Measurements from ENCODE around the gene FAM24B. TPM values are rescaled to one million over a fixed set of nuclear protein-coding genes. Genes with fewer than 3 reads are reported as not detected.

FAM24B gene
- total and polyA plus RNA-seq, 2 experiments from 2014 or later, result 3.8 to 7.0 TPM

GRCh38 chr10:122822973-122823690, 56.2 kb downstream of the FAM24B start:
- Histone ChIP-seq H3K4me1 (ENCODE audit: insufficient read depth) (no peaks in the 10 kb centered on the region), H3K27ac (no peak overlapping the region), H3K79me2 (ENCODE audit: insufficient read depth) (no peaks in the 10 kb centered on the region), H2AFZ (no peak overlapping the region), H3K9me3 (ENCODE audit: low read depth) (no peaks in the 10 kb centered on the region), H3K4me3 (no peak overlapping the region), H3K36me3 (ENCODE audit: low read depth) (no peaks in the 10 kb centered on the region), H3F3A (ENCODE audit: insufficient read depth) (no peaks in the 10 kb centered on the region), H3K4me2 (ENCODE audit: unreplicated experiment) (no peak overlapping the region), H3K9me2 (ENCODE audit: insufficient read depth) (no peaks in the 10 kb centered on the region), H4K20me1 (ENCODE audit: insufficient read depth) (no peaks in the 10 kb centered on the region), H3K27me3 (replicated peaks; ENCODE audit: insufficient read depth) (peaks cover under 1% of the 10 kb centered on the region; the same call in 1 of the 2 replicates), H3K9ac (no peak overlapping the region)
- WGBS, 2 experiments (ENCODE audit: low coverage in 1 of 2, low lambda C conversion rate in 2 of 2, missing lambda C conversion rate in 2 of 2), result 49 to 57% methylated on average over 11 of the region's 11 CpGs
- TF ChIP-seq EZH2phosphoT487 (IDR thresholded peaks at IDR 0.05; ENCODE audit: insufficient read depth, low read depth) (no peak), EZH2 (IDR thresholded peaks at IDR 0.05; ENCODE audit: insufficient read depth, poor library complexity, severe bottlenecking) (no peak)
- in situ Hi-C loops (cut with MboI), result no loop called here
- DNase-seq, result no peak

- no peaks in the 10 kb centered on the region for H3F3A ChIP-seq (ENCODE audit: insufficient read depth)
- no peak for DNase-seq
- no peak for TF ChIP-seq EZH2phosphoT487 (IDR thresholded peaks at IDR 0.05; ENCODE audit: insufficient read depth, low read depth)
- no peak for TF ChIP-seq EZH2 (IDR thresholded peaks at IDR 0.05; ENCODE audit: insufficient read depth, poor library complexity, severe bottlenecking)
- H3K4me1 ChIP-seq (ENCODE audit: insufficient read depth), result no peaks in the 10 kb centered on the region
- no peak overlapping the region for H2AFZ ChIP-seq
- H3K27ac ChIP-seq, result no peak overlapping the region
- H3K36me3 ChIP-seq (ENCODE audit: low read depth), result no peaks in the 10 kb centered on the region
- no peaks in the 10 kb centered on the region for H3K79me2 ChIP-seq (ENCODE audit: insufficient read depth)
- no peak overlapping the region for H3K4me3 ChIP-seq
- no peak overlapping the region for H3K9ac ChIP-seq
- in situ Hi-C loops (cut with MboI), result no loop called here
- H3K9me3 ChIP-seq (ENCODE audit: low read depth), result no peaks in the 10 kb centered on the region
- no peaks in the 10 kb centered on the region for H4K20me1 ChIP-seq (ENCODE audit: insufficient read depth)
- WGBS, 2 experiments (ENCODE audit: low coverage in 1 of 2, low lambda C conversion rate in 2 of 2, missing lambda C conversion rate in 2 of 2), result 34 to 44% methylated on average over 3 of the region's 3 CpGs
- H3K27me3 ChIP-seq (replicated peaks; ENCODE audit: insufficient read depth), result peaks cover 8% of the 10 kb centered on the region; the same call in 1 of the 2 replicates
- H3K4me2 ChIP-seq (ENCODE audit: unreplicated experiment), result no peak overlapping the region
- no peaks in the 10 kb centered on the region for H3K9me2 ChIP-seq (ENCODE audit: insufficient read depth)
Observed at GRCh38 chr10:122821808-122822207, 57.6 kb downstream of the FAM24B start.

GRCh38 chr10:122815458-122815857, 63.9 kb downstream of the FAM24B start:
- Histone ChIP-seq H3K27ac (no peak overlapping the region), H2AFZ (no peak overlapping the region), H3K9me3 (ENCODE audit: low read depth) (no peaks in the 10 kb centered on the region), H3K4me3 (no peak overlapping the region), H3K79me2 (ENCODE audit: insufficient read depth) (no peaks in the 10 kb centered on the region), H3K9ac (no peak overlapping the region), H3K4me2 (ENCODE audit: unreplicated experiment) (no peak overlapping the region), H3F3A (ENCODE audit: insufficient read depth) (no peaks in the 10 kb centered on the region), H3K4me1 (ENCODE audit: insufficient read depth) (no peaks in the 10 kb centered on the region), H4K20me1 (ENCODE audit: insufficient read depth) (no peaks in the 10 kb centered on the region), H3K9me2 (ENCODE audit: insufficient read depth) (no peaks in the 10 kb centered on the region), H3K36me3 (ENCODE audit: low read depth) (no peaks in the 10 kb centered on the region), H3K27me3 (replicated peaks; ENCODE audit: insufficient read depth) (peaks cover 8% of the 10 kb centered on the region; the same call in 1 of the 2 replicates)
- no peak for DNase-seq
- no peak for TF ChIP-seq EZH2 (IDR thresholded peaks at IDR 0.05; ENCODE audit: insufficient read depth, poor library complexity, severe bottlenecking)
- TF ChIP-seq EZH2phosphoT487 (IDR thresholded peaks at IDR 0.05; ENCODE audit: insufficient read depth, low read depth), result no peak
- in situ Hi-C loops (cut with MboI), result no loop called here
- WGBS, 2 experiments (ENCODE audit: low coverage in 1 of 2, low lambda C conversion rate in 2 of 2, missing lambda C conversion rate in 2 of 2), result 58 to 62% methylated on average over 5 of the region's 5 CpGs

DNA sequence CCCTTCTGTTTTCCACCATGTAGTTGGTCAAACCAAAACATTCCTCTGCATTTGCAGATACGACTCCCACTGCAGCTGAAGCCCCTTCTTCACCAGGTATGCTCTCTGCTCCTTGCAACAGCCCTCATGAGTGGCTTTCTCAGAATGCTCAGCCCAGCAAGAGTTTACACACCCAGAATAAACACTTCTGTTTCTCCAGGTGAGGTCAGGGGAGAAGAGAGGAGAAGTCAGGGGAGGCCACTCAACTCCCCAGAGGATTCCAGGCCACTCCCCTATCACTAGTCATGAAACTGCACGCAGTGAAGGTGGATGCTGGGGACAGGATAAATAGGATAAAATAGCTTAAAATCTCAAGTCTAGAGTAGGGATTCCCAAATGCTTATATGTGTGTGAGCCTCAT, 64.9 kb downstream of the FAM24B start:
- no peak overlapping the region for H3K9ac ChIP-seq
- no peaks in the 10 kb centered on the region for H3K4me1 ChIP-seq (ENCODE audit: insufficient read depth)
- H2AFZ ChIP-seq, result no peak overlapping the region
- H3K79me2 ChIP-seq (ENCODE audit: insufficient read depth), result no peaks in the 10 kb centered on the region
- H3K27ac ChIP-seq, result no peak overlapping the region
- 35 to 40% methylated on average over 2 of the region's 2 CpGs for WGBS, 2 experiments (ENCODE audit: low coverage in 1 of 2, low lambda C conversion rate in 2 of 2, missing lambda C conversion rate in 2 of 2)
- in situ Hi-C loops (cut with MboI), result no loop called here
- H3K4me3 ChIP-seq, result no peak overlapping the region
- peaks cover 8% of the 10 kb centered on the region; the same call in 1 of the 2 replicates for H3K27me3 ChIP-seq (replicated peaks; ENCODE audit: insufficient read depth)
- H4K20me1 ChIP-seq (ENCODE audit: insufficient read depth), result no peaks in the 10 kb centered on the region
- TF ChIP-seq EZH2phosphoT487 (IDR thresholded peaks at IDR 0.05; ENCODE audit: insufficient read depth, low read depth), result no peak
- no peak for TF ChIP-seq EZH2 (IDR thresholded peaks at IDR 0.05; ENCODE audit: insufficient read depth, poor library complexity, severe bottlenecking)
- H3K9me3 ChIP-seq (ENCODE audit: low read depth), result no peaks in the 10 kb centered on the region
- no peak overlapping the region for H3K4me2 ChIP-seq (ENCODE audit: unreplicated experiment)
- no peaks in the 10 kb centered on the region for H3F3A ChIP-seq (ENCODE audit: insufficient read depth)
- H3K9me2 ChIP-seq (ENCODE audit: insufficient read depth), result no peaks in the 10 kb centered on the region
- DNase-seq, result no peak
- no peaks in the 10 kb centered on the region for H3K36me3 ChIP-seq (ENCODE audit: low read depth)
